GM08714 (cell line): ENCODE results near the gene GTSE1.
A peak's percentile ranks its signal among the peaks of the same experiment; 100 is the strongest.

Experiments used
- H3K4me3 ChIP-seq: fragments of 200-500 bp; sonication (Bioruptor generic); 2 replicates; pipeline ENCODE4 v1.5.1; 2014; ENCODE audit warnings: mild to moderate bottlenecking, low read length, inconsistent platforms
- ZNF274 ChIP-seq: IDR thresholded peaks from 2 replicates; pipeline ENCODE4 v1.6.1; 2012; ENCODE audit warnings: mild to moderate bottlenecking, low read depth, low read length

Gene GTSE1

GRCh38 chr22:46320716-46321386, 24.2 kb downstream of the GTSE1 start:
- H3K4me3 ChIP-seq = no peak overlapping the region
- TF ChIP-seq ZNF274 = no peak

- no peak overlapping the region for H3K4me3 ChIP-seq
- no peak for TF ChIP-seq ZNF274
Observed at GRCh38 chr22:46322711-46323110, 26.0 kb downstream of the GTSE1 start.

DNA sequence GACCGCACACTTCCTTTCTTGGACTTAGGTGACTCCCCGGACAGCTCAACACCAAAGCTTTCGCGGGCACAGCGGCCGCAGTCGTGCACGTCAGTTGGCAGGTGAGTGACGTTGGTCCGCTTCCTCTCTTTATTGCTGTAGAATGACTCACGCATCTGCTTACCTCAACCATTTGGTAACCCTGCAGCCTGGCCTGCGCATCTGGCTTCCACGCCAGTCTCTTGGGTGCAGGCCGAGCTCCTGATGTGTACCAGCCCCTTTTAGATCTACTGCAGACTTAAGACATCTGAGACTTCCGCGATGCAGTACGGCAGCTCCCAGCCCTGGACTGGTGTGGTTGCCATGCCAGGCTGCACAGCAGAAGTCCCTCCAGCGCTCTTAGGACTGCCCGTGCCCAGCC, 26.5 kb downstream of the GTSE1 start:
- no peak overlapping the region for H3K4me3 ChIP-seq
- TF ChIP-seq ZNF274 = no peak

DNA sequence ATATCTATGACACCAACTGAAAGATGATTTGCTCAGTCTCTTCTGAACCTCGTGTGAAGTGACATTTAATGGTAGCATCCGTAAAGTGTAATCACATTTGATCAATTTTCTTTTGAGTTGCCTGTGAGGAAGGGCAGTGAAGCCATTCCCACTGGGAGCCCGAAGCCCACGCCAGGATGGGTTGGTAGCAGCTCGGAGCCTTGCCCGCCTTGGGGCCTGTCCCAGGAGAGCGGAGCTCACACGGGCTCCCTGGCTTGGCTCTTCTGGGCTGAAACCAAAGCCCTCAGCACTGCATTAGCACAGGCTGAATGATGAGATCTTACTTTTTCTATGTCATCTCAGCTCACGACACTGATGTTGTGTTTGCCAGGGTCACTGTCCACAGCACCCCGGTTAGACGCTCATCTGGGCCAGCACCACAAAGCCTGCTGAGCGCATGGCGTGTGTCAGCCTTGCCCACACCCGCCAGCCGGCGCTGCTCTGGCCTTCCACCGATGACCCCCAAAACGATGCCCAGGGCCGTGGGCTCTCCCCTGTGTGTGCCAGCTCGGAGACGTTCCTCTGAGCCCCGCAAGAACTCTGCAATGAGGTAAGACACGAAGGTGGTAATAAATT, 29.5 kb downstream of the GTSE1 start:
- no peak for TF ChIP-seq ZNF274
- H3K4me3 ChIP-seq = no peak overlapping the region

DNA sequence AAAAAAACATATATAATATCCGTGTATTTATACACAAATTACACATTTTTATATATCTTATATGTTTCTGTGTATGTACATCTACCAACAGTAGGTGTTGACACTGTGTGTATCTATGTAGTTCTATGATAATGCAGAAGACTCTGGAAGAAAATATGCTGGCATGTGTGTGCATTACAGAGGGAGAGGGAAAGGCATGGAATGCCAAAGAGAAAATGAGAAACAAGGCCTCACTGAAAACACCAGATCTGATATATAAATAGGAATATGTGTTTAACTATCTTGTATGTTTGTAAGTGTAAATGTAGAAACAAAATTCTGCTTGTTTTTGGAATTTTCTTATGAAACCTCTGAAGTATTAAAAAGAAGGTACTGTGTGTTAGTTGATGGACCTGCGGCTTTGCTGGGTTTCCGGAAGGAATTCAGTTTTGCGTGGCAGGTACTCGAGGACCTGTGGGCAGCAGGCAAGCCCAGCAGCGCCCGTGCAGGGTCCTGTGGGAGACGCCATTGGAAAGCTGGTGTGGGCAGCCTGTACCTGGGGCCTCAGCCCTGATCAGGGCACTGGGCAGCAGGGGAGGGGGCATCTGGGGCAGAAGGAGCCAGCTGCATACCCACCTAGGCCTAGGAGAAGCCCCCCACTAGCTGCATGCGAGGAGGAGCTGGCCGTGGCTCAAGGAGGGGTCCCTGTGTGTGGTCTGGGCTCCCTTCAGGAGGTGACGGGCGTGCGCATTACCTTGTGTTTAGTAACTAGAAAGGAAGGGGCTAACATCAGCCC, 31.2 kb downstream of the GTSE1 start:
- TF ChIP-seq ZNF274 = no peak

DNA sequence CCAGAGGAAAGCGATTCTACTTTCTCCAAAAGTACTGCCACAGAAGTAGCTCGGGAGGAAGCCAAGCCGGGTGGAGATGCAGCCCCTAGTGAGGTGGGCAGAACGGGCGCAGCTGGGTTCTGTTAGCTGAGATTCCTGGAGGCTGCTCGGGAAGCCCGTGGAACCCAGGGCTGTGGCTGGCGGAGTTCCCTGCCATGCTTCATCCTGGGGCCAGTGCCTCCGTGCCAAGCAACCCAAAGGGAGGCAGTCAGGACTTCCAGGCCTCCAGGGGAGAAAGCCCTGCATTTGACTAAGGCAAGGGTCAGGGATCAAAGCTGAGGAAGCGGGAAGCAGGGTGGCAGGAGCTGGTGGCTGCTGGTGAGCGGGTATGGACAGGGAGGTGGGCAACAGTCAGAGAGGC, 32.1 kb downstream of the GTSE1 start:
- H3K4me3 ChIP-seq = no peak overlapping the region
- no peak for TF ChIP-seq ZNF274

More for the DNA sequence above, 31.2 kb downstream of the GTSE1 start:
- H3K4me3 ChIP-seq = no peak overlapping the region

DNA sequence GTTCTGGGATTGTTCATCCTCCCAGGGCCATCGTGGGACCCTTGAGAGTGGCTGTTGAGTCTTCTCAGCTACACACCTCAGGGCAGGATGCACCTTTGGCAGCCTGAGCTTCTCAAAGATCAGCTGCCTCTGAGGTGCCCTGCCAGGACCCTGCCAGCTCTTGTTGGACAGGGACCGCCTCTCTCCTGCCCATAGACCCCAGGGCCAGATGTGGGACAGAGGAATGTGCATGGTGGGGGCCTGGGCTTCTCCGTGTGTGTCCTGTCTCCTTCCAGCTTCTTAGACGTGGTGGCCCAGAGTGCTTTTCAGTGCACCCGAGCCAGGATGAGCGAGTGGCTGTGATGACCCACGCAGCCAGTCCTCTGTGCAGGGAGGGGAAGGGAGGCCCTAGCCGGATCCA, 32.9 kb downstream of the GTSE1 start:
- TF ChIP-seq ZNF274 = no peak
- no peak overlapping the region for H3K4me3 ChIP-seq

- no peak for TF ChIP-seq ZNF274
- no peak overlapping the region for H3K4me3 ChIP-seq
Observed at GRCh38 chr22:46330426-46330825, 33.8 kb downstream of the GTSE1 start.

DNA sequence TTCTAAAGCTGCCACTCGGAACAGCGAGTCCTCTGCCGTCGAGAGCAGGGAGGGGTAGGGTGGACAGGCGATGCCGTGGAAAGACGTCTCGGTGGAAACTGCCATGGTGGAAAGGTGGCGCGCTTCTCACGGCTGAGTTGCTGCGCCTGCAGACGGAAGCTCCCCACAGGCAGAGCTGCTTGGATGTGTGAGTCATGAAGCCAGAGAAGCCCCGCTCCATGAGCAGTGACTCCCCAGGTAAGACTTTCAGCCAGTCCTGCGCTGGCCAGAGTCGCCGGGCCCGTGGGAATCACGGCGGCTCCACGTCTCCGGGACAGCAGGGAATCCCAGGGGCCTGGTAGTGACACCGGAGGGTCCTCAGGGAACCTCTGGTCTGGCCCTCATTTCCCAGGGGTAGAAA, 34.8 kb downstream of the GTSE1 start:
- TF ChIP-seq ZNF274 = no peak
- H3K4me3 ChIP-seq = no peak overlapping the region

DNA sequence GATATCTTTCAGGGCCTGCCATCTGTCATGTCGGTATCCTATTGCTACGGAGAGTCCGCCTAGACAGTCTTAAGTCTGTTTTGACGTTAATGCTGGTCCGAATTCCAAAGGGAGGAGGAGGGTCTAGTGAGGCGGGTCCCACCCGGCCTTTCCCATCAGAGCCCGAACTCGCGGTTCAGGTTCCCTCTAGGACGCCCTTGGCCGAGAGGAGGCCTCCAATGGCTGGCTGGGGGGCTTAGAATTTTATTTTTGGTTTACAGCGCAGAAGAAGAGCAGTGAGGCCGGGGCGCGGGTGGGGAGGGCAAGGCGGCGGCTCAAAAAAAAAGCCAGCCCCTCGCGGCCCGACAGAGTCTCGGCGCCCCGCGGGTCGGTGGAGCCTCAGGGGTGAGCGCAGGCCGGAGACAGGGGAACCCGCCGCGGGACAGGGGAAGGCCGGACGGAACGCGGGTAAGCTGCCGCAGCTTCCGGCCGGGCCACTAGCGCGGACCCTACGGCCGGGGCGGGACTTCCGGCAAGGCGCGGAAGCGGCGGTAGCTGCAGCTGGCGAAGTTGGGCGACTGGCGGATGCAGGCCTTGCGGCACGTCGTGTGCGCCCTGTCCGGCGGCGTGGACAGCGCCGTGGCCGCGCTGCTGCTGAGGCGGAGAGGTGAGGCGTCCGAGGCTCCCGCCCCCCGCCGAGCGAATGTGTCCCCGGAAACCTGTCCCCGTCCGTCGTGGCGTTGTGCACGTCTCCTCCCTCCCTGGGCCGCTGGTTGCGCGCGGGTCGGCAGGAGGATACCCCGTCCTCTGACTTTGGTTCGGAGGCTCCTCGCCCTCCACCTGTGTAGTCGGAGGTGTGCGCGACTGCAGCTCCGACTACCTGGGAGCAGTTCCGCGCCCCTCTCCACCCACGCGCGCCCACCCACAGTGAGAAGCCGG, 38.8 kb downstream of the GTSE1 start, which contains the start of gene TRMU:
TRMU (plus strand) TSS at position 514 of the 918 bp plus-strand sequence; CDS start at position 565, 51 bp downstream.
- TF ChIP-seq ZNF274 = no peak
- peak within 1 kb of the TSS; percentile 94 for H3K4me3 ChIP-seq

DNA sequence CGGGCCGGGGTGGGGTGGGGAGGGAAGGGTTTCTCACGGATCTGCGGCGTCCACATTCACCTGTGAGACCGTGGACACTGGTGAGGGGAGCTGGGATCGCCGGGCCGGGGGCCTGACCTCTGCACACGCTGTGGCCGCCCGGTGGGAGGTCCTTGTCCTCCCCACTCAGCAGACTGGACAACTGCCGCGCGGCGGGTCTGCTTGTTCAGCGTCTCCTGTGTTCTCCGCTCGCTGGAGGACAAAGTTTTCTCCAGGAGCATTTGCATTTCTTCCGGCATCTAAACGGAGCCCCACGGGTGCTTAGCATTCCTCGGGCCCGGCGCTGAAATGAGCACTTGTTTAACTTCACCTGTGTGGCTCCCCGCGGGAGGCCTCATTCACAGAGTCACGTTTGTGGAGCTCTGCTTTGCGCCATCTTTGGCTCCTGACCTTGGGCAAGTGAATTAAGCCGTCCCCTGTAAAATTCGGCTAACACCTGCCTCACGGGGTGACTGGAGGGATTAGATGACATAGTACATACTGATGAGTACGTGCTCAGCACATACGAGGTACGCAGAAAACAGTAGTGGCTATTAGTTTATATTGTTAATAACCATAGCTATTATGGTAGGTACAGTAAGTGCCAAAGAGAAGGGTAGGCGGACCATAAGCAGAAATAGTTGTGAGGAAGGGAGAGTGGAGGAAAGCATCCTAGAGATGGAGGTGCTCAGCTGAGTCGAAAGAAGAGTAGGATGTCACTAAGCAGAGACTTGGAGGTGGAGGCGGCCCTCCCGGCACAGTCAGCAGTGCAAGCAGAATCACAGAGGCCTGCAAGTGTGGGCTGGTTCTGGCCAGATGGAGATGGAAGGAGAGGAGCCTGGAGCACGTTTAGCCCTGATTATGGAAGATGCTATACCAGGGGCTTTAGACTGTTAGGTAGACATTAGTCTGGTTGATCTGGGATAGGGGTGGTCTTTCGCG, 39.7 kb downstream of the GTSE1 start:
- TF ChIP-seq ZNF274 = no peak
- peak overlapping the region; percentile 94 for H3K4me3 ChIP-seq

GRCh38 chr22:46337870-46338269, 41.2 kb downstream of the GTSE1 start:
- TF ChIP-seq ZNF274 = no peak
- H3K4me3 ChIP-seq = no peak overlapping the region

- no peak overlapping the region for H3K4me3 ChIP-seq
- TF ChIP-seq ZNF274 = no peak
Observed at GRCh38 chr22:46338636-46339035, 42.0 kb downstream of the GTSE1 start.
